GM10248 (cell line): ENCODE data around the gene RBM6.

Experiments
- CTCF ChIA-PET: fragments of 300-600 bp; sonication (Branson Sonifier 250); formaldehyde crosslinking; extraction: SDS; loops from one replicate; lab custom pipeline; 2021; ENCODE audit warnings: antibody characterized with exemption; lab: Yijun Ruan, JAX
- POLR2A ChIA-PET: fragments of 350-650 bp; sonication (Branson Sonifier 250); formaldehyde crosslinking; extraction: SDS; loops from one replicate; lab custom pipeline; 2020; ENCODE audit warnings: antibody characterized with exemption; lab: Yijun Ruan, JAX
- DNase-seq: peaks from one replicate; pipeline ENCODE4 v3.0.0; 2012; ENCODE audit errors: extremely low spot score
- TF ChIP-seq, protein P1 (sequence below): IDR thresholded peaks from 2 replicates; pipeline ENCODE4 v1.5.1; 2012; ENCODE audit warnings: mild to moderate bottlenecking, low read depth; ENCODE audit errors: extremely low read depth, missing control alignments, control extremely low read depth

Gene RBM6

DNA sequence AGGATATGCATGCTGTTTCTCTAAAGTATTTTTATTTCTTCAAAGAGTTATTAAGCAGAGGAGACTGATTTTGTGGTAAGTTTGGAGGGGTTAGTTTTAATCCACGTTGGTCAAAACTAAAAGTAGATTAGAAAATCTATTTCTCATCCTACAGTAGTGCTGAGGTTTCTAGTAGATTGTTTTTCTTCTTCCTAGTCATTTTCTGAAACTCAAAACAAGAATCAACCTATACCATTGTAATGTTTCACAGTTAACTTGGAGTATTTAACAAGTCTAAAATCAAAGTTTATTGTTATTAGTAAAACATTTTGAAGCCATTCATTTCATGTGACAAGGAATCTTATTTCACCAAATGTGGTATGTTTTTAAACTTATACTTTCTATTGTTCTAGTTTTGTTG is 57.9 kb downstream of the RBM6 start:
- CTCF ChIA-PET = interaction anchor here (1.3 to 1.4 kb wide), 2 partner anchors 13 kb away, joined by 3 to 4 read pairs; no protein-coding TSS in a partner anchor

DNA sequence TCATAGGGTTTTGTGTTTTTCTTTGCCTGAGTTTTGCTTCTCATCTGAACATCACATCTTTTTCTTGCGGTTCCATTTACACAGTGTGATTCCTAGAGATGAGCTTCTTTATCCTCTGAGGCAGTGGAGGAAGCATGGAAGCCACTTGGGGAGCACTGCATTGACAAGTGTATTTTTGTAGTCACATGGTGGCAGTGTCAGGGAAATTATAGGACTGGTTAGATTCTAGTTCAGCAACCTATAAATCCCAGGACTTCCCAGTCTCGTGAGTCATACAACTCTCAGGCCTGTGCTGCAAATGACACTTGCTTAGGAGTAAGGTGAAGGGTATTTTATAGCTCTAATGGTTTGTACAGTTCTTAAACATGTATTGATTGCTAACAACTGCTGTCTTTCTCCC is 58.4 kb downstream of the RBM6 start:
- ChIA-PET CTCF (interaction anchor here (1.3 to 1.4 kb wide), 2 partner anchors 13 to 14 kb away, joined by 3 to 4 read pairs; no protein-coding TSS in a partner anchor), POLR2A (no interaction called here)
- TF ChIP-seq, protein P1, sequence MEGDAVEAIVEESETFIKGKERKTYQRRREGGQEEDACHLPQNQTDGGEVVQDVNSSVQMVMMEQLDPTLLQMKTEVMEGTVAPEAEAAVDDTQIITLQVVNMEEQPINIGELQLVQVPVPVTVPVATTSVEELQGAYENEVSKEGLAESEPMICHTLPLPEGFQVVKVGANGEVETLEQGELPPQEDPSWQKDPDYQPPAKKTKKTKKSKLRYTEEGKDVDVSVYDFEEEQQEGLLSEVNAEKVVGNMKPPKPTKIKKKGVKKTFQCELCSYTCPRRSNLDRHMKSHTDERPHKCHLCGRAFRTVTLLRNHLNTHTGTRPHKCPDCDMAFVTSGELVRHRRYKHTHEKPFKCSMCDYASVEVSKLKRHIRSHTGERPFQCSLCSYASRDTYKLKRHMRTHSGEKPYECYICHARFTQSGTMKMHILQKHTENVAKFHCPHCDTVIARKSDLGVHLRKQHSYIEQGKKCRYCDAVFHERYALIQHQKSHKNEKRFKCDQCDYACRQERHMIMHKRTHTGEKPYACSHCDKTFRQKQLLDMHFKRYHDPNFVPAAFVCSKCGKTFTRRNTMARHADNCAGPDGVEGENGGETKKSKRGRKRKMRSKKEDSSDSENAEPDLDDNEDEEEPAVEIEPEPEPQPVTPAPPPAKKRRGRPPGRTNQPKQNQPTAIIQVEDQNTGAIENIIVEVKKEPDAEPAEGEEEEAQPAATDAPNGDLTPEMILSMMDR = no peak
- no peak for DNase-seq

More for the DNA sequence above, 57.9 kb downstream of the RBM6 start:
- POLR2A ChIA-PET = no interaction called here
- no peak for DNase-seq
- TF ChIP-seq, protein P1 = no peak

DNA sequence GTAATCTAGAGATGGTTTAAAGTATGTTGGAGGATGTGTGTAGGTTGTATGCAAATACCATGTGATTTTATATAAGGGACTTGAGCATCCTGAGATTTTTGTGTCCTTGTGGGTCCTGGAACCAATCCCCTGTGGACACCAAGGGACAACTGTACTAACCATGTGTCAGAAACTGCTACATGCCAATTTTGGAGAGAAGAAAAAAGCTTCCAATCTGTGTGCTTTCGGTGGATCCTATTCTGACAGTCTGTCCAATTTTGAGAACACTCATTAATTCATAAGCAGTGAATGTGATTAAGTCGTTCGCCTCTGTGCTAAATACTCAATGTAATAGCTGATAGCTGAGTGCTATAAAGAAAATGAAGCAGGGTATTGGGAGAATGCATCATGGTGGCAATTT is 61.6 kb downstream of the RBM6 start:
- POLR2A ChIA-PET = no interaction called here
- CTCF ChIA-PET = no interaction called here
- DNase-seq = no peak
- TF ChIP-seq, protein P1 = no peak

DNA sequence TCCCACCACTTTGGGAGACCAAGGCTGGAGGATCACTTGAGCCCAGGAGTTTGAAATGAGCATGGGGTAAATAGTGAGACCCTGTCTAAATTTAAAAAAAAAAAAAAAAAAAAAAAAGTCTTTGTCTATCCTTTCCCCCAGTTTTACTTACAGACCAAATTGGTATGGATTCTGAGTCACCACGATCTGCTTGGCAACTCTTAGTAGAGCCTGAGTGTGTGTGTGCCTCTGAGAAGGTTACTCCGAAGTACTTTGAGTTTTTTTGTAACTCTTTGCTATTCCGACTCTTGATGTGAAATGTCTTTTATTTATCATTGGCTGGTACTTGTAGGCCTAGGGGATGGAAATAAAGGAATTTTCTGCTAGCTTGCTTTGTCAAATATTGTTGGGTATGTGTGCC is 63.3 kb downstream of the RBM6 start:
- CTCF ChIA-PET = no interaction called here
- POLR2A ChIA-PET = no interaction called here
- TF ChIP-seq, protein P1 = no peak
- DNase-seq = no peak

DNA sequence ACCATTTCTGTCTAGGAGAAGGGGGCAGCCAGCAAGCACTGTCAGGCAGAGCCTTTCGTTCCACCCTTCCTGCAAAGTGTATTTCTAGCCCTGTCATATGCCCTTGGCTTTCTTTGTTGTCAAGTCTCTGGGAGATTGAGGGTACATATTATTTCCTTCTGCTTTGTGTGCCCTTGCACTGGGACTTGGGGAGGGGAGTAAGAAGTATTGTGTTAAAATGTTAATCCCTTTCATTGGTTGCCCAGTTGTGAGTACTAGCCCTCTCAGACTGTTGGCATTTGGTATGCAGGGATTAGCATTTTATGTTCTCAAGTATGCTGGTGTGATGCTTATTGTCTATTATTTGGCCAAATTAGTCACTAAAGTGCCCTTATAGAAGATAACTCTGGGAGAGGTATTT is 63.9 kb downstream of the RBM6 start:
- TF ChIP-seq, protein P1 = no peak
- CTCF ChIA-PET = no interaction called here
- POLR2A ChIA-PET = no interaction called here
- no peak for DNase-seq

DNA sequence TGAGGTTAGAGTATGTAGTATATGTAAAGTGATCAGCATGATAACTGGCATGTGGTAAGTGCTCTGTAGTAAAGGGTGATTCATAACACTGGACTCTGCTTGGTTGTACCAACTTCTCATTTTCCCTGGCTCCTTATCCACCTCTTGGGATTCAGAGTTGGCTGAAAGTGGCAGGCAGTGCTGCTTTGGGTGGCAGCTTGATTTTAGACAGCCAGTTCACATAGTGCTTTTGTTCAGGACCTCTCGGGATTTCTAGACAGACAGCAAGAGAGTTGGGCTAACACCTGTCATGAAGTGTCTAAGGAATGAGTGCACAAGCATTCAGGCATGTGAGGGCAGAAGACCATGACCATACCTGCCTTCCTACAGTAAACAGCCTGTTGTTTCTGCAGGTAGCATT is 69.0 kb downstream of the RBM6 start:
- TF ChIP-seq, protein P1 = no peak
- ChIA-PET POLR2A (no interaction called here), CTCF (no interaction called here)
- no peak for DNase-seq

DNA sequence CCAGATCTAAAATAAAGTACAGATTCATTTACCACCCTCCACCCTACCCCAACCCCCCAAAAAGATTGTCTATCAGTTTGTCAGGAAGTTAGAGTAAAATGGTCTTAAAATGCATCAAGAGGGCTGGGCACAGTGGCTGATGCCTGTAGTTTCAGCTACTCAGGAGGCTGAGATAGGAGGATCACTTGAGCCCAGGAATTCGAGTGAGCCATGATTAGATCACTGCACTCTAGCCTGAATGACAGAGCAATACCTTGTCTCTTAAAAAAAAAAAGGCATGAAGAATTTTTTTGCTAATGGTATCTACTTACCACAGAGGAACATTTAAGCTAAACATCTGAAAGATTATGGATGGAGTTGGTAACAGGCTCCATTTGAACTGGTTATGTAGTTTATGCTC is 71.0 kb downstream of the RBM6 start:
- POLR2A ChIA-PET = no interaction called here
- TF ChIP-seq, protein P1 = no peak
- CTCF ChIA-PET = interaction anchor here (1.1 kb wide), 1 partner anchor 13 kb away, joined by 3 read pairs; no protein-coding TSS in a partner anchor
- DNase-seq = no peak
